Endothelial cell of coronary artery (primary cell): ENCODE data around the gene FAM228B. TPM values are rescaled to one million over a fixed set of nuclear protein-coding genes. Genes with fewer than 3 reads are reported as not detected.

Experiments used
- total RNA-seq: library from RNA; depleted of rRNA; stranded (reverse); fragments of >200 nt; gene quantifications from 2 replicates; pipeline ENCODE4 v1.2.3, GENCODE V29; 2014

FAM228B gene
- total RNA-seq = 3.5 and 8.7 TPM in 2 replicates

DNA sequence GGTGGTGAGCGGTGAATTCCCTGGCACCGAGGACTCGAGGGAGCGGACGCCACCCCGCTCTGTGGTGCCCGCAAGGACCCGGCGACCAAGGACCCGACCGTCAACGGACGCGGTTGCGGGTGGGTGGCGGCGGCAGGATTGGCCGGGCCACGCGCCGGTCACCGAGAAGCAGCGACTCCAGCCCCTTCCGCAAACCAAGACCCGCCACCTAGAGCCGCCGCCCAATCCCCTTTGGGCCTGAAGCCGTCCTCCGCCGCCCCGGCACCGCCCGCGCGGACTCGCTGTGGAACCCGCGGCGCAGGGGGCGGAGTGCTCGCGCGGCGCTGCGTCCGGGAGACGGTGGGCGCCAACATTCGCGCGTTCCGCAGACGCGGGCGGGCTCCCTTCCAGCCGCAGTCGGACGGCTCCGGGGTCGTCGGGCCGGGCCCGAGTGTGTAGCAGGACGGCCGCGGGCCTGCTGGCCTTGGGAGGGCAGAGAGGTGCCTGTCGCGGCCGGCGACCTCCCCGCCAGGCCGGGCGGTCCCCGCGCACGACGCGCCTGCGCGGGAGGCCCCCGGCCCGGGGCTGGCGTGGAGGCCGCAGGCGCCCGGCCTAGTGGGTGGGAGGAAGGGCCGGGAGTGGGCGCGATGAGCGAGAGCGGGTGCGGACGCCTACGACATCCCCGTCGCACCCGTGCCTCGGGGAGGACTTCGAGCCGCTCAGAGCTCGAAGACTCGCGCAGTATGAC is at the start of gene FAM228B, which contains the start of gene PFN4:
TSS of gene FAM228B (plus strand) at position 275 of the 727 bp plus-strand sequence. CDS start 893 bp downstream, outside the sequence.
TSS of gene PFN4 (minus strand) at position 140 of the 727 bp plus-strand sequence. CDS start 799 bp downstream, outside the sequence.

DNA sequence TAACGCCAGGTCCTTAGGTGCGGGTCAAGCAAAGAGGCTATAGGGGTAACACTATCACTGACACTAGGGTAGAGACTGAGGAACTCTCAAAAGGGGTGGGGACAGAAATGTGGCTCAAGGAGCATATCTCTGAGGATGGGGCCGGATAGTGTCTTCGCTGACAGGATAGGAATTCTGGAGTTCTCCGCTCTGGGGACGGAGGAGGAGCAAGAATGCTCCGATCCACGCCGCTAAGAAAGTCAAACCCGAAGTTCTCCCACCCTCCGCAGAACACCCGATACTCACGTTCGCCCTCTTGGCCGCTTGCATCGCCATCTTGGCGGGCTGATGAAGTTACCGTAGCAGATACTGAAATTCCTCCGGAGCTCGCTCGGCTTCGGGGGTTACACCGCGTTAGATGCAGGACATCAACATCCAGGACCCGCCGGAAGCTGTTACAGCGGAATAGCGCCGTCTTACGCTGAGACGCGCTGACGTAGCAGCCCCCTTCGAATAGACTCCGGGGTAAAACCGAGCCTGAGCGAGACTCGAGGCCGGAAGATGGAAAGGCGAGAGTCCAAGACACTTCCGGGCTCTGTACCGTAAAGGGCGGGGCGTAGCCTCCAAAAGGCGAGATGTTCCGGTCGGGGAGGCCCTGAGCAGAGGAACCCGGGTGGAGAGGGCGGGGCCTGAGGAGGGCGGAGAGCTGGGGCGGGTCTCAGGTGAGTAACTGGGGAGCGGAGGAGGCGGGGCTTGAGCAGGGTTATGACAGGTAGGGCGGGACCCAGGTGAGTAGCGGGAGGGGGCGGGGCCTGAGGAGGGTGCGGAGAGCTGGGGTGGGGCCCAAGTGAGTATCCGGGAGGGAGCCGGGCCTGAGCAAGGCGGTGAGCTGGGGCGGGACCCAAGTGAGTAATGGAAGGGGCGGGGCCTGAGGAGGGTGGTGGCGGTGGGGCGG is 47.1 kb upstream of the FAM228B start, which contains the start of gene SF3B6:
TSS of gene SF3B6 (minus strand) at position 412 of the 934 bp plus-strand sequence. CDS start at position 315, 97 bp downstream.

DNA sequence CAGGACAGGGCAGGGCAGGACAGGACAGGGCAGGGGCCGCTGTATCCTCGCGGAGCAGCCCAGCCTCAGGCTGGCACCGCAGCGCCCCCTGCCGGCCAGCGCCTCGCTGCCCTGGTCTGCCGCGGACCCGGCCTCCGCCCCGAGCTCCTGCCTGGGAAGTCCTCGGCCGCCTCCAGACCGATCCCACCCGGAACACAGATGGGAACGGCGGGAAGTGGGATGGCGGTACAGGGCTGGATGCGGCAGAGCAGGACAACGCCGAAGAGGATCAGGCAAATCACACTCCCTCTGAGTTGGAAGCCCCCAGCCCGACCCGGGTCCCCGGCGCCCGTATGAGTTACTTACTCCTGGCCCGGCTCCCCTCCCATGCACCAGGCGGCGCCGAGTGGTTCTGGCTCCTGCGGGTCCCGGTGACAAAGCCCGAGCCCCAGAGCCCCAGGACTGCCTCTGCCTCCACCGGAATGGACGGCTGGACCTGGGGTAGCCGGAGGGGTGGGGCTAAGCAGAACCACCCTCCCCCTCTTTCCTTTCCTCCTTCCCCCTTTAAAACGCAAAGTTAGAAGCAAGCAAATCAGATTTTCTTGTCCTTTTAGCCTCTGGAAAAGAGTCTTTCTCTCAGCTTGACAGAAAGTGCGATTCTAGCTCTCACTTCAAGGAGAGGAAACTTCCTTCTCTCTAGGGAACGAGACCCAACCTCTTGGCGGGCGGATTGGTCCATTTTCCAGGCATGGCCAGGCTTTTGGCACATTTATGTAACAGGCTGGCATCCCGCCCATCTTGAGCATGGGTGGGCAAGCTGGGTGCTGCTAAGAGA is 38.7 kb upstream of the FAM228B start, which contains the start of gene TP53I3:
TSS of gene TP53I3 (minus strand) at position 449 of the 814 bp plus-strand sequence. CDS start 508 bp downstream, outside the sequence.

DNA sequence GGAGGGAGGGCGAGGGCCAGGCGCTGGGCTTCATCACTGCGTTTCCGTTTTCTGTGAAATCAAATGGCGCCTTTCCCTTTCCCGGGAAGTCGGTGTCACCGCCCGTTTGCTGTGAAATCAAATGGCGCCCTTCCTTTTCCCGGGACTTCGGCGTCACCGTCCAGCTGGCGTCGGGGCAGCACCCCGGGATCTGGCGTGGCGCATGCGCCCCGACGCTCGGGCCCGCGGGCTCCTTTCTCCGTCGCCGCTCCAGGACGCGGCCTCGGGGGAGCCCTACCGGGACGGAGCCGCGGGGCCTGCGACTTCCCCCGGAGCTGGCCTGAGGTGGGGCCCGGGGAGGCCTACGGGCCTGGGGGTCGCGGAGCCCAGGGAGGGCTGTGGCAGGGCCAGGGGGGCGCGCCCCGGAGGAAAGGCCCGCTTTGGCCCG is 51.6 kb downstream of the FAM228B start, which contains the start of gene FAM228A:
TSS of gene FAM228A (plus strand) at position 203 of the 427 bp plus-strand sequence. CDS start 428 bp downstream, outside the sequence.

Other genes with a start within 250 kb of the FAM228B start
- gene ATAD2B, start 196.3 kb upstream of the FAM228B start, total RNA-seq = 11.5 and 16.9 TPM in 2 replicates
- 8.1 and 8.7 TPM in 2 replicates for gene UBXN2A, start 183.0 kb upstream of the FAM228B start, total RNA-seq
- 0.09 TPM in 2 replicates for gene MFSD2B, start 113.4 kb upstream of the FAM228B start, total RNA-seq
- 10.8 and 11.2 TPM in 2 replicates for gene WDCP, start 76.1 kb upstream of the FAM228B start, total RNA-seq
- 11.7 and 14.8 TPM in 2 replicates for gene FKBP1B, start 73.7 kb upstream of the FAM228B start, total RNA-seq
- gene SF3B6, start 47.1 kb upstream of the FAM228B start, total RNA-seq = 148 and 168 TPM in 2 replicates
- 49.7 and 104 TPM in 2 replicates for gene TP53I3, start 38.6 kb upstream of the FAM228B start, total RNA-seq
- 0.18 and 0.28 TPM in 2 replicates for gene PFN4, start 135 bp upstream of the FAM228B start, total RNA-seq
- 0.09 and 0.28 TPM in 2 replicates for gene FAM228A, start 51.6 kb downstream of the FAM228B start, total RNA-seq
- 34.9 and 40.7 TPM in 2 replicates for gene ITSN2, start 237.1 kb downstream of the FAM228B start, total RNA-seq